Measurements from ENCODE around the gene GSDME. TPM values are rescaled to one million over a fixed set of nuclear protein-coding genes. Genes with fewer than 3 reads are reported as not detected.

Gene GSDME
- total RNA-seq, 1 donor from 2014 or later, result 63.7 TPM

GRCh38 chr7:24685708-24686107 is 71.6 kb downstream of the GSDME start:
- Histone ChIP-seq H3K27me3 (ENCODE audit: control insufficient read depth, insufficient read depth, low read length) (no peaks in the 10 kb centered on the region), H3K4me3 (ENCODE audit: low read depth, low read length) (no peak overlapping the region), H3K36me3 (ENCODE audit: control insufficient read depth, insufficient read depth, low read length) (no peaks in the 10 kb centered on the region)
- FAIRE-seq, result no peak
- no peak for TF ChIP-seq CTCF (IDR thresholded peaks at IDR 0.05; ENCODE audit: insufficient read depth, low read length, severe bottlenecking)
- DNase-seq (ENCODE audit: low read depth), result no peak

- no peak for TF ChIP-seq CTCF (IDR thresholded peaks at IDR 0.05; ENCODE audit: insufficient read depth, low read length, severe bottlenecking)
- no peaks in the 10 kb centered on the region for H3K27me3 ChIP-seq (ENCODE audit: control insufficient read depth, insufficient read depth, low read length)
- H3K4me3 ChIP-seq (ENCODE audit: low read depth, low read length), result no peak overlapping the region
- FAIRE-seq (no peak), DNase-seq (ENCODE audit: low read depth) (no peak)
- H3K36me3 ChIP-seq (ENCODE audit: control insufficient read depth, insufficient read depth, low read length), result no peaks in the 10 kb centered on the region
Observed at GRCh38 chr7:24670782-24671181, 86.5 kb downstream of the GSDME start.

- Histone ChIP-seq H3K27me3 (ENCODE audit: control insufficient read depth, insufficient read depth, low read length) (no peaks in the 10 kb centered on the region), H3K36me3 (ENCODE audit: control insufficient read depth, insufficient read depth, low read length) (no peaks in the 10 kb centered on the region), H3K4me3 (ENCODE audit: low read depth, low read length) (no peak overlapping the region)
- no peak for TF ChIP-seq CTCF (IDR thresholded peaks at IDR 0.05; ENCODE audit: insufficient read depth, low read length, severe bottlenecking)
- FAIRE-seq (no peak), DNase-seq (ENCODE audit: low read depth) (no peak)
Observed at GRCh38 chr7:24669971-24670591, 87.2 kb downstream of the GSDME start.

- no peak for TF ChIP-seq CTCF (IDR thresholded peaks at IDR 0.05; ENCODE audit: insufficient read depth, low read length, severe bottlenecking)
- peak; percentile 63 for DNase-seq (ENCODE audit: low read depth)
- Histone ChIP-seq H3K36me3 (ENCODE audit: control insufficient read depth, insufficient read depth, low read length) (no peaks in the 10 kb centered on the region), H3K4me3 (ENCODE audit: low read depth, low read length) (no peak overlapping the region), H3K27me3 (ENCODE audit: control insufficient read depth, insufficient read depth, low read length) (no peaks in the 10 kb centered on the region)
- no peak for FAIRE-seq
Observed at GRCh38 chr7:24668927-24669635, 88.2 kb downstream of the GSDME start.

GRCh38 chr7:24665564-24666294 is 91.5 kb downstream of the GSDME start:
- Histone ChIP-seq H3K36me3 (ENCODE audit: control insufficient read depth, insufficient read depth, low read length) (no peaks in the 10 kb centered on the region), H3K4me3 (ENCODE audit: low read depth, low read length) (no peak overlapping the region), H3K27me3 (ENCODE audit: control insufficient read depth, insufficient read depth, low read length) (no peaks in the 10 kb centered on the region)
- peak; percentile 48 for DNase-seq (ENCODE audit: low read depth)
- TF ChIP-seq CTCF (IDR thresholded peaks at IDR 0.05; ENCODE audit: insufficient read depth, low read length, severe bottlenecking), result peak; percentile 50
- FAIRE-seq, result no peak

Data from bronchial epithelial cell (primary cell).